Activated CD8-positive, alpha-beta memory T cell treated with anti-CD3 and anti-CD28 coated beads, Interleukin-2, amount 50 U/mL, for 4 hours (primary cell): Measurements from ENCODE around the gene RBM47.
"Not testable (repeated sequence)": the region's sequence is repeated elsewhere in the genome, so short reads cannot be mapped to it uniquely, and the experiment has no call there.

Source experiments
- DNase-seq: peaks from one replicate; pipeline ENCODE4 v3.0.0-alpha.2; 2020

RBM47 gene

GRCh38 chr4:40434126-40434687 lies 195.5 kb downstream of the RBM47 start:
- no peak for DNase-seq

- DNase-seq: no peak
Measured at GRCh38 chr4:40432504-40432903, 197.2 kb downstream of the RBM47 start.

- DNase-seq: not testable (repeated sequence)
Measured at GRCh38 chr4:40427871-40428270, 201.8 kb downstream of the RBM47 start.

- no peak for DNase-seq
Measured at GRCh38 chr4:40427128-40427527, 202.5 kb downstream of the RBM47 start.

- DNase-seq: no peak
Measured at GRCh38 chr4:40425799-40426574, 203.7 kb downstream of the RBM47 start.

- DNase-seq: no peak
Measured at GRCh38 chr4:40423735-40424134, 205.9 kb downstream of the RBM47 start.

- no peak for DNase-seq
Measured at GRCh38 chr4:40421839-40422708, 207.6 kb downstream of the RBM47 start.

- no peak for DNase-seq
Measured at GRCh38 chr4:40419231-40419912, 210.3 kb downstream of the RBM47 start.

- no peak for DNase-seq
Measured at GRCh38 chr4:40418430-40419230, 211.0 kb downstream of the RBM47 start.

- DNase-seq: no peak
Measured at GRCh38 chr4:40417941-40418340, 211.7 kb downstream of the RBM47 start.

GRCh38 chr4:40414673-40415072 lies 215.0 kb downstream of the RBM47 start:
- DNase-seq: no peak

GRCh38 chr4:40412866-40413795 lies 216.5 kb downstream of the RBM47 start:
- DNase-seq: no peak

GRCh38 chr4:40412388-40412787 lies 217.3 kb downstream of the RBM47 start:
- no peak for DNase-seq

- DNase-seq: no peak
Measured at GRCh38 chr4:40409835-40410234, 219.8 kb downstream of the RBM47 start.

GRCh38 chr4:40407468-40407867 lies 222.2 kb downstream of the RBM47 start:
- not testable (repeated sequence) for DNase-seq

- no peak for DNase-seq
Measured at GRCh38 chr4:40406340-40406739, 223.3 kb downstream of the RBM47 start.

- no peak for DNase-seq
Measured at GRCh38 chr4:40405193-40405592, 224.5 kb downstream of the RBM47 start.

- DNase-seq: no peak
Measured at GRCh38 chr4:40403081-40403480, 226.6 kb downstream of the RBM47 start.

- no peak for DNase-seq
Measured at GRCh38 chr4:40402556-40402955, 227.1 kb downstream of the RBM47 start.

GRCh38 chr4:40401631-40402030 lies 228.0 kb downstream of the RBM47 start:
- DNase-seq: no peak

- no peak for DNase-seq
Measured at GRCh38 chr4:40401096-40401495, 228.6 kb downstream of the RBM47 start.
